GM23248 (cell line): ENCODE results near the gene ZNF267.

Experiments
- EZH2 ChIP-seq: fragments of 200-600 bp; sonication (generic); IDR thresholded peaks from 2 replicates; pipeline ENCODE4 v1.6.1; 2018; ENCODE audit warnings: antibody characterized with exemption, mild to moderate bottlenecking; ENCODE audit not compliant: insufficient read depth, poor library complexity, severe bottlenecking
- EZH2phosphoT487 ChIP-seq: fragments of 200-600 bp; sonication (generic); IDR thresholded peaks from 2 replicates; pipeline ENCODE4 v1.6.1; 2018; ENCODE audit warnings: antibody characterized with exemption, moderate library complexity, mild to moderate bottlenecking, low read depth; ENCODE audit not compliant: insufficient read depth

GRCh38 chr16:31862761-31863160 lies 10.8 kb upstream of the ZNF267 start:
- TF ChIP-seq EZH2phosphoT487 = no peak
- TF ChIP-seq EZH2 = no peak
